ENCODE data around the gene CCNB2. TPM values are rescaled to one million over a fixed set of nuclear protein-coding genes. Genes with fewer than 3 reads are reported as not detected.

The CCNB2 gene
- total RNA-seq, 1 experiment from 2014 or later = 67.6 TPM

- in situ Hi-C loops (cut with HindIII; ENCODE audit: low pct_unique_long_range_greater_than_20kb, low sequenced_read_pairs) (no loop called here), intact Hi-C loops (cut with micrococcal nuclease; ENCODE audit: unreplicated experiment) (no loop called here)
- H3K27ac ChIP-seq (ENCODE audit: low read length) = no peak overlapping the region
- no peak for TF ChIP-seq TCF7L2 (IDR thresholded peaks at IDR 0.05; ENCODE audit: low read depth, low read length)
- no peak for TF ChIP-seq SIN3A (IDR thresholded peaks at IDR 0.05; ENCODE audit: borderline replicate concordance, insufficient read depth, low read depth, low read length)
- H3K9me3 ChIP-seq (ENCODE audit: control insufficient read depth, insufficient read depth, low read depth, low read length) = no peaks in the 10 kb centered on the region
- H3K27me3 ChIP-seq (ENCODE audit: control insufficient read depth, insufficient read depth, low read length) = no peaks in the 10 kb centered on the region
- H3K4me1 ChIP-seq (ENCODE audit: control insufficient read depth, insufficient read depth, low read length) = no peaks in the 10 kb centered on the region
- H3K4me3 ChIP-seq (ENCODE audit: low read depth in 2 of 2, low read length in 2 of 2) = no peak overlapping the region
- no peak for DNase-seq (ENCODE audit: low read depth, low spot score)
- POLR2A ChIA-PET = interaction anchor here (0.6 kb wide), 1 partner anchor 968 kb away, joined by 3 read pairs; no protein-coding TSS in a partner anchor
- peaks cover 32% of the 10 kb centered on the region for H3K36me3 ChIP-seq (ENCODE audit: control insufficient read depth, insufficient read depth, low read length)
- ATAC-seq = no peak
- BruUV-seq (replicated peaks) = no TSS peak
- CTCF ChIA-PET = no interaction called here
Measured at GRCh38 chr15:59087731-59088130, 17.2 kb upstream of the CCNB2 start.

GRCh38 chr15:59094077-59094476 is 10.9 kb upstream of the CCNB2 start:
- in situ Hi-C loops (cut with HindIII; ENCODE audit: low pct_unique_long_range_greater_than_20kb, low sequenced_read_pairs) (no loop called here), intact Hi-C loops (cut with micrococcal nuclease; ENCODE audit: unreplicated experiment) (no loop called here)
- no peaks in the 10 kb centered on the region for H3K9me3 ChIP-seq (ENCODE audit: control insufficient read depth, insufficient read depth, low read depth, low read length)
- ChIA-PET POLR2A (no interaction called here), CTCF (no interaction called here)
- no peaks in the 10 kb centered on the region for H3K27me3 ChIP-seq (ENCODE audit: control insufficient read depth, insufficient read depth, low read length)
- DNase-seq (ENCODE audit: low read depth, low spot score) (no peak), ATAC-seq (no peak)
- TF ChIP-seq SIN3A (IDR thresholded peaks at IDR 0.05; ENCODE audit: borderline replicate concordance, insufficient read depth, low read depth, low read length) = no peak
- no TSS peak for BruUV-seq (replicated peaks)
- H3K36me3 ChIP-seq (ENCODE audit: control insufficient read depth, insufficient read depth, low read length) = peaks cover 36% of the 10 kb centered on the region
- H3K4me1 ChIP-seq (ENCODE audit: control insufficient read depth, insufficient read depth, low read length) = no peaks in the 10 kb centered on the region
- no peak overlapping the region for H3K4me3 ChIP-seq (ENCODE audit: low read depth in 2 of 2, low read length in 2 of 2)
- no peak overlapping the region for H3K27ac ChIP-seq (ENCODE audit: low read length)

DNA sequence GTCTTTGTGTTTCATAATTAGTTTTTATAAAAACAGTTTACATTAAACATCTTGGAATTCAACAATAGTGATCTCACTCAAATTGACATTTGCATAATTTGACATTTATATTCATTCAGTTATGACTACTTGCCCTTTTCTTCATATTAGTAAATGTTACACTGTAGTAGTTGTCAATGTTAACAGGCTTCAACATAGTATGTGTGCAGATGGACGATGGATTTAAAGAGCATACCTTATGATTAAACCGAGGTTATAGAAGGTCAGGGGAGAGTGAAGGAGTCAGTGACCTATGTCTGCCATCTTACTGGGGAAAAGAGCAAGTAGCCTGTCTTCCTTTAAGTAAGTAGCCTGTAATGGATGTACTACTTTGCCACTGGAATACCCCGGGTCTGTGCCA is 8.5 kb upstream of the CCNB2 start:
- CTCF ChIA-PET = no interaction called here
- no peak for ATAC-seq
- TF ChIP-seq REST (IDR thresholded peaks at IDR 0.05; ENCODE audit: insufficient read depth in 1 of 2, low read depth in 2 of 2, low read length in 1 of 2) = no peak
- TF ChIP-seq, protein P1, sequence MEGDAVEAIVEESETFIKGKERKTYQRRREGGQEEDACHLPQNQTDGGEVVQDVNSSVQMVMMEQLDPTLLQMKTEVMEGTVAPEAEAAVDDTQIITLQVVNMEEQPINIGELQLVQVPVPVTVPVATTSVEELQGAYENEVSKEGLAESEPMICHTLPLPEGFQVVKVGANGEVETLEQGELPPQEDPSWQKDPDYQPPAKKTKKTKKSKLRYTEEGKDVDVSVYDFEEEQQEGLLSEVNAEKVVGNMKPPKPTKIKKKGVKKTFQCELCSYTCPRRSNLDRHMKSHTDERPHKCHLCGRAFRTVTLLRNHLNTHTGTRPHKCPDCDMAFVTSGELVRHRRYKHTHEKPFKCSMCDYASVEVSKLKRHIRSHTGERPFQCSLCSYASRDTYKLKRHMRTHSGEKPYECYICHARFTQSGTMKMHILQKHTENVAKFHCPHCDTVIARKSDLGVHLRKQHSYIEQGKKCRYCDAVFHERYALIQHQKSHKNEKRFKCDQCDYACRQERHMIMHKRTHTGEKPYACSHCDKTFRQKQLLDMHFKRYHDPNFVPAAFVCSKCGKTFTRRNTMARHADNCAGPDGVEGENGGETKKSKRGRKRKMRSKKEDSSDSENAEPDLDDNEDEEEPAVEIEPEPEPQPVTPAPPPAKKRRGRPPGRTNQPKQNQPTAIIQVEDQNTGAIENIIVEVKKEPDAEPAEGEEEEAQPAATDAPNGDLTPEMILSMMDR (IDR thresholded peaks at IDR 0.05) = no peak
- no peak for TF ChIP-seq POLR2AphosphoS5 (IDR thresholded peaks at IDR 0.05; ENCODE audit: low read depth, low read length)
- TF ChIP-seq SIN3A (IDR thresholded peaks at IDR 0.05; ENCODE audit: borderline replicate concordance, insufficient read depth, low read depth, low read length) = no peak
- TF ChIP-seq TCF7L2 (IDR thresholded peaks at IDR 0.05; ENCODE audit: low read depth, low read length) = no peak
- no TSS peak for BruUV-seq (replicated peaks)
- Histone ChIP-seq H3K36me3 (ENCODE audit: control insufficient read depth, insufficient read depth, low read length) (peaks cover 23% of the 10 kb centered on the region), H3K9me3 (ENCODE audit: control insufficient read depth, insufficient read depth, low read depth, low read length) (no peaks in the 10 kb centered on the region), H3K27me3 (ENCODE audit: control insufficient read depth, insufficient read depth, low read length) (no peaks in the 10 kb centered on the region), H3K4me3 (ENCODE audit: low read depth in 2 of 2, low read length in 2 of 2) (no peak overlapping the region), H3K27ac (ENCODE audit: low read length) (no peak overlapping the region), H3K4me1 (ENCODE audit: control insufficient read depth, insufficient read depth, low read length) (no peaks in the 10 kb centered on the region)
- no peak for DNase-seq (ENCODE audit: low read depth, low spot score)
- intact Hi-C loops (cut with micrococcal nuclease; ENCODE audit: unreplicated experiment) = no loop called here
- in situ Hi-C loops (cut with HindIII; ENCODE audit: low pct_unique_long_range_greater_than_20kb, low sequenced_read_pairs) = no loop called here
- POLR2A ChIA-PET = no interaction called here
